B cell (primary cell): ENCODE results near the gene TRPC6.

ENCODE experiments used
- CTCF ChIP-seq: fragments of 200-600 bp; IDR thresholded peaks from one replicate; pipeline ENCODE4 v1.8.0; 2022; ENCODE audit warnings: antibody characterized with exemption, mild to moderate bottlenecking
- EZH2 ChIP-seq: IDR thresholded peaks from 2 replicates; pipeline ENCODE4 v1.6.1; 2012; ENCODE audit warnings: borderline replicate concordance, low read depth, mild to moderate bottlenecking, moderate library complexity, low read length; ENCODE audit not compliant: insufficient read depth, poor library complexity, severe bottlenecking

- TF ChIP-seq CTCF (no peak), EZH2 (no peak)
Observed at GRCh38 chr11:101474666-101475065, 109.1 kb downstream of the TRPC6 start.
